Gastroesophageal sphincter (tissue), 4 donors: ENCODE data around the gene MAN2A1. TPM values are rescaled to one million over a fixed set of nuclear protein-coding genes. Genes with fewer than 3 reads are reported as not detected.

ENCODE experiments used
- ATAC-seq: fragments of 150-250 bp; one replicate; pipeline ENCODE4 v1.9.1; 2016; ENCODE audit warnings: mild to moderate bottlenecking, moderate library complexity
- H3K27ac ChIP-seq, 4 donors: fragments of 200-600 bp; sonication (generic) in 3 of 4; 1 replicate in 3 of 4; 2 replicates in 1 of 4; pipeline ENCODE4 v1.5.1; 2016 to 2019
- H3K27me3 ChIP-seq: fragments of 200-600 bp; sonication (generic); one replicate; pipeline ENCODE4 v1.5.1; 2019
- H3K36me3 ChIP-seq, 2 donors: fragments of 200-600 bp; sonication (generic); one replicate each; pipeline ENCODE4 v1.5.1; 2019; ENCODE audit warnings: control low read depth in 1 of 2
- H3K4me1 ChIP-seq, 3 donors: fragments of 200-600 bp; sonication (generic); 1 replicate in 2 of 3; 2 replicates in 1 of 3; pipeline ENCODE4 v1.5.1; 2016 to 2019; ENCODE audit warnings: control low read depth in 2 of 3
- H3K4me3 ChIP-seq, 2 donors: fragments of 200-600 bp; sonication (generic); one replicate each; pipeline ENCODE4 v1.5.1; 2019; ENCODE audit warnings: mild to moderate bottlenecking in 1 of 2, moderate library complexity in 1 of 2
- H3K9me3 ChIP-seq, 3 donors: fragments of 200-600 bp; sonication (generic); one replicate each; pipeline ENCODE4 v1.5.1; 2017 to 2019; ENCODE audit warnings: control low read depth in 2 of 3
- CTCF ChIP-seq, 4 experiments: fragments of 200-600 bp in 2 of 4; fragments of 450-650 bp in 2 of 4; sonication (generic) in 1 of 4; IDR thresholded peaks; one replicate each; pipeline ENCODE4 v1.5.1; 2017 to 2019; ENCODE audit warnings: antibody characterized with exemption in 4 of 4, mild to moderate bottlenecking in 2 of 4, moderate library complexity in 2 of 4
- EP300 ChIP-seq: sonication (generic); formaldehyde crosslinking; IDR thresholded peaks from one replicate; pipeline ENCODE4 v1.6.1; 2017; ENCODE audit warnings: antibody characterized with exemption, mild to moderate bottlenecking
- POLR2A ChIP-seq, 2 donors: fragments of 450-650 bp; IDR thresholded peaks; one replicate each; pipeline ENCODE4 v1.6.1; 2017; ENCODE audit warnings: antibody characterized with exemption in 2 of 2, mild to moderate bottlenecking in 2 of 2, moderate library complexity in 1 of 2
- POLR2AphosphoS5 ChIP-seq: sonication (generic); formaldehyde crosslinking; IDR thresholded peaks from one replicate; pipeline ENCODE4 v1.6.1; 2017; ENCODE audit warnings: antibody characterized with exemption
- WGBS, 2 donors: methylation state at CpG; one replicate each; pipeline ENCODE4 v1.1.5; 2018; ENCODE audit warnings: low coverage in 1 of 2; 5-methylcytosine and 5-hydroxymethylcytosine counted together
- total RNA-seq, 4 donors: library from RNA; depleted of rRNA; stranded (reverse); fragments of >200 nt; gene quantifications; one replicate each; pipeline ENCODE4 v1.1.0, GENCODE V29; 2016

MAN2A1 gene
- total RNA-seq, 4 donors from 2014 or later = 19.6 to 55.6 (median 34.1) TPM

- H3K27me3 ChIP-seq = no peaks in the 10 kb centered on the region
- H3K4me3 ChIP-seq = peak overlapping the region in 1 of 2 donors; percentile 85
- H3K4me1 ChIP-seq = peaks cover 8 to 66% (median 13%) of the 10 kb centered on the region in 3 donors
- no peak overlapping the region for H3K27ac ChIP-seq
- ATAC-seq = no peak
- no peak for TF ChIP-seq POLR2A (IDR thresholded peaks at IDR 0.05)
- TF ChIP-seq CTCF (IDR thresholded peaks at IDR 0.05) = no peak
- peak; percentile 45 for TF ChIP-seq POLR2AphosphoS5
- WGBS, 2 donors = 50% methylated on average over 1 of the region's 1 CpG; no CpG with 5 or more reads in 1 of the 2 donors
- H3K36me3 ChIP-seq = no peaks in the 10 kb centered on the region
- H3K9me3 ChIP-seq = peaks cover 0 to 10% (median 0%) of the 10 kb centered on the region in 3 donors
Observed at GRCh38 chr5:109691996-109692395, 2.3 kb downstream of the MAN2A1 start.

DNA sequence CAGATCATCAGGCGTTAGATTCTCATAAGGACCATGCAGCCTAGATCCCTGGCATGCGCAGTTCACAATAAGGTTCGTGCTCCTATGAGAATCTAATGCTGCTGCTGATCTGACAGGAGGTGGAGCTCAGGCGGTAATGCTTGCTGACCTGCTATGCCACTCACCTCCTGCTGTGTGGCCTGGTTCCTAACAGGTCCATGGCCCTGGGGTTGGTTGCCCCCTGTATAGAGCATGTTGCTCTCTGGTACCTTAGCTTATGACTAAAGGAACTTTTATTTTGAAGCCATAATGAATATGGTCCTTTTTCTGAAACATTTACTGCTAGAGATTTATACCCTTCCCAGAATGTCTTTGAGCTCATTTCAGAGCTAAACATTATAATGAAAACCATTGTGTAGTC is 3.1 kb downstream of the MAN2A1 start:
- Histone ChIP-seq H3K4me3 (no peak overlapping the region), H3K27me3 (no peaks in the 10 kb centered on the region), H3K36me3 (no peaks in the 10 kb centered on the region), H3K9me3 (peaks cover 0 to 10% (median 0%) of the 10 kb centered on the region in 3 donors), H3K27ac (no peak overlapping the region), H3K4me1 (peaks cover 8 to 71% (median 13%) of the 10 kb centered on the region in 3 donors)
- WGBS, 2 donors = 83 to 100% methylated on average over 2 to 4 of the region's 4 CpGs
- ATAC-seq = no peak
- no peak for TF ChIP-seq EP300
- TF ChIP-seq CTCF (IDR thresholded peaks at IDR 0.05) = no peak
- no peak for TF ChIP-seq POLR2AphosphoS5
- no peak for TF ChIP-seq POLR2A (IDR thresholded peaks at IDR 0.05)

DNA sequence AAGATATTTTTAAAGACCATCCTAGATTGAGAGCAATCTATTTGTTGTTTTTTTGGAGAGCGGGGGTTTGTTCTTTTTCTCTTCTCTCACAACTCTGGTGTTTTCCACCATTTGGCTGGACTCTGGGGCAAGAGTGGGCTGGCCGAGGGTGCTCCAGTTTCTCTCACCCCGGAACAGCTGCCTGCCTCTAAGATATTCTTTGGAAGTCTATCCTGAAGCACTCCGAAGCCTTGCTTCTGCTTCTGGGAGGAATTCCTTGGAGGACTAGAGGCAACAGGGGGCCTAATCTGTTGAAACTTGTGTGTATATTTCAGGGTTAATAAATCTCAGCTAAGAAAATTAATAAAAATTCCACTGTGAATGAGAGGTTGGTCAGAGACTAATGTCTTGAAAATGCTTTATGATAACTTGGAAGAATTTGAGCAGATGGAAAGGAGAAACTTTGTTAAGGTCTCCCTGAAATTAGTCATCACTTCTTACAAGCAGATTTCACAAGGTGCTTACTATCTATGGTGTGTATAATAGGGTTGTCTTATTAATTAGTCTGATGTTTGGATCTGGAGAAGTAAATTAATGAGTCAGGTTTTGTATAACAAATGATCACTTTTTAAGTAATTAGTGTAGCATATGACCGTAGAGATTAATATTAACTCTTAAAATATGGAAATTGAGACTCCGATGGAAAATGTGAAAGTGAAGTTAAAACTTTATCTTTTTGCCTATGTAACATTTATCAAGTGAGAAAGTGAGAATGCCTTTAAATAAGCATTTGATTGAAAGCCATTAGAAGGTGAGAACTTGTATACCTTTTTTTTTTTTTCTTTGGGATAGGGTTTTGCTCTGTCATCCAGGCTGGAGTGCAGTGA is 4.0 kb downstream of the MAN2A1 start:
- no peak overlapping the region for H3K4me3 ChIP-seq
- WGBS, 2 donors = 70 to 83% methylated on average over 6 of the region's 6 CpGs
- peaks cover 0 to under 1% (median 0%) of the 10 kb centered on the region in 3 donors for H3K9me3 ChIP-seq
- no peak for ATAC-seq
- no peaks in the 10 kb centered on the region for H3K36me3 ChIP-seq
- no peak overlapping the region for H3K27ac ChIP-seq
- no peaks in the 10 kb centered on the region for H3K27me3 ChIP-seq
- TF ChIP-seq POLR2AphosphoS5 (no peak), POLR2A (IDR thresholded peaks at IDR 0.05) (no peak)
- peaks cover 8 to 66% (median 13%) of the 10 kb centered on the region in 3 donors for H3K4me1 ChIP-seq

DNA sequence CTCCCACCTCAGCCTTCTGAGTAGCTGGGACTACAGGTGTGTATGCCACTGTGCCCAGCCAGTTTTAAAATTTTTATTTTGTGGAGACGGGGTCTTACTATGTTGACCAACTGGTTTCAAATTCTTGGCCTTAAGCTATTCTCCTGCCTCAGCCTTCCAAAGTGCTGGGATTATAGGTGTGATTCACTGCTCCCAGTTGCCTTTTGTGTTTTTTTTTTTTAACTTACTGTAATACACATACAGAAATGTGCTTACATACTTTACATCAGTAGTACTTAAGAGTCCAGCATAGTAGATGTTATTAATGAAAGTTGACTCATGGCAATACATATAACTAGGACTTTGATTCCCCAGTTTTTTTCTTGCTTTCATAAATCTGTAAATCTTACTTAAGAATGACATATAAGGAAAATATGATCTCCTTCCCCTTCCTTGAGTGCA is 4.7 kb downstream of the MAN2A1 start:
- Histone ChIP-seq H3K27me3 (no peaks in the 10 kb centered on the region), H3K4me1 (peaks cover 8 to 63% (median 13%) of the 10 kb centered on the region in 3 donors), H3K9me3 (no peaks in the 10 kb centered on the region), H3K4me3 (no peak overlapping the region), H3K36me3 (no peaks in the 10 kb centered on the region), H3K27ac (no peak overlapping the region)
- ATAC-seq = no peak
- TF ChIP-seq POLR2A (IDR thresholded peaks at IDR 0.05) (no peak), POLR2AphosphoS5 (peak; percentile 18)
- WGBS, 2 donors = 67 to 86% methylated on average over 1 of the region's 1 CpG

- 47 to 71% methylated on average over 1 of the region's 1 CpG for WGBS, 2 donors
- peak overlapping the region in 2 of 4 donors; percentile 12 to 24 for H3K27ac ChIP-seq
- TF ChIP-seq POLR2A (IDR thresholded peaks at IDR 0.05) (no peak), POLR2AphosphoS5 (no peak), CTCF (IDR thresholded peaks at IDR 0.05) (no peak), EP300 (no peak)
- H3K27me3 ChIP-seq = no peaks in the 10 kb centered on the region
- no peak for ATAC-seq
- H3K36me3 ChIP-seq = no peaks in the 10 kb centered on the region
- no peak overlapping the region for H3K4me3 ChIP-seq
- H3K9me3 ChIP-seq = no peaks in the 10 kb centered on the region
- H3K4me1 ChIP-seq = peaks cover 8 to 63% (median 13%) of the 10 kb centered on the region in 3 donors
Observed at GRCh38 chr5:109695005-109695926, 5.5 kb downstream of the MAN2A1 start.
